Raji (cell line): ENCODE results near the gene CTSD.
A peak's percentile ranks its signal among the peaks of the same experiment; 100 is the strongest.

Source experiments
- POLR2A ChIP-seq: IDR thresholded peaks from 2 replicates; pipeline ENCODE4 v1.6.1; 2011; ENCODE audit warnings: low read depth, low read length, control low read depth; ENCODE audit not compliant: insufficient read depth

CTSD gene

GRCh38 chr11:1763796-1764661 lies at the start of gene CTSD:
CTSD (minus strand) TSS chr11:1763927; CDS start chr11:1763859, 68 bp downstream.
- peak; percentile 73 for TF ChIP-seq POLR2A

- no peak for TF ChIP-seq POLR2A
These were observed 49.1 kb upstream of the CTSD start for GRCh38 chr11:1812801-1813200.

GRCh38 chr11:1812274-1812673 lies 48.5 kb upstream of the CTSD start:
- no peak for TF ChIP-seq POLR2A

- TF ChIP-seq POLR2A = no peak
These were observed 47.0 kb upstream of the CTSD start for GRCh38 chr11:1810761-1811160.

GRCh38 chr11:1807264-1807995 lies 43.7 kb upstream of the CTSD start:
- TF ChIP-seq POLR2A = no peak

- no peak for TF ChIP-seq POLR2A
These were observed 41.8 kb upstream of the CTSD start for GRCh38 chr11:1805525-1805924.

GRCh38 chr11:1803246-1803645 lies 39.5 kb upstream of the CTSD start:
- no peak for TF ChIP-seq POLR2A

- TF ChIP-seq POLR2A = no peak
These were observed 33.8 kb upstream of the CTSD start for GRCh38 chr11:1797391-1798125.

- no peak for TF ChIP-seq POLR2A
These were observed 32.8 kb upstream of the CTSD start for GRCh38 chr11:1796413-1797011.

- TF ChIP-seq POLR2A = no peak
These were observed 29.4 kb upstream of the CTSD start for GRCh38 chr11:1793081-1793480.

- no peak for TF ChIP-seq POLR2A
These were observed 28.7 kb upstream of the CTSD start for GRCh38 chr11:1792461-1792860.

- no peak for TF ChIP-seq POLR2A
These were observed 28.2 kb upstream of the CTSD start for GRCh38 chr11:1791912-1792311.

GRCh38 chr11:1786466-1786865 lies 22.7 kb upstream of the CTSD start:
- TF ChIP-seq POLR2A = no peak

- no peak for TF ChIP-seq POLR2A
These were observed 22.2 kb upstream of the CTSD start for GRCh38 chr11:1785749-1786413.
